Ishikawa (cell line): Measurements from ENCODE around the gene LARP4B.

ENCODE experiments used
- CEBPB ChIP-seq: IDR thresholded peaks from 2 replicates; pipeline ENCODE4 v1.6.1; 2012
- CREB1 ChIP-seq: IDR thresholded peaks from 2 replicates; pipeline ENCODE4 v1.6.1; 2012; ENCODE audit warnings: low read depth
- EP300 ChIP-seq: IDR thresholded peaks from 2 replicates; pipeline ENCODE4 v1.6.1; 2012; ENCODE audit warnings: borderline replicate concordance
- NFIC ChIP-seq: IDR thresholded peaks from 2 replicates; pipeline ENCODE4 v1.6.1; 2012
- TAF1 ChIP-seq: IDR thresholded peaks from 2 replicates; pipeline ENCODE4 v1.6.1; 2012; ENCODE audit warnings: low read depth, mild to moderate bottlenecking
- TCF12 ChIP-seq: IDR thresholded peaks from 2 replicates; pipeline ENCODE4 v1.6.1; 2012; ENCODE audit warnings: low read depth
- YY1 ChIP-seq: IDR thresholded peaks from 2 replicates; pipeline ENCODE4 v1.6.1; 2012; ENCODE audit warnings: low read depth
- TF ChIP-seq, protein P1 (sequence below): IDR thresholded peaks from 2 replicates; pipeline ENCODE4 v1.6.1; 2012
- TF ChIP-seq, protein P2 (sequence below): IDR thresholded peaks from 2 replicates; pipeline ENCODE4 v1.6.1; 2012; ENCODE audit warnings: low read depth, mild to moderate bottlenecking
- TF ChIP-seq, protein P3 (sequence below): IDR thresholded peaks from 2 replicates; pipeline ENCODE4 v1.6.1; 2012

DNA sequence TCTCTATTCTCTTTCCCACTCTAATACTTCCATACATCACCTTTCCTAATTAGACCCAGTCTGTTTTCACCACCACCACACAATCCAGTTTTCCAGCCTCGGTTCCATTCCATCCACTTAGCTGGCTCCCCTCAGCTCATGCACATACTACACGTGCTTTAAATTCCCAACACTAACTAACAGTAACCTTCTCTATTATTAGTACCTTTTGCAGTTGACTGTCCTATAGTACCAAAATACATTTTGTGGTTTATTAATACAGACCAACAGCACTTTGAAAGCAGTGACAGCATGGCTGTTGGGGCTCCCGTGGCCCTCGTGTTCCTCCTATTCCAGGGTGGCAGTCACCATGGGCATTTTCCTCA is 64.9 kb downstream of the LARP4B start:
- no peak for TF ChIP-seq EP300
- TF ChIP-seq YY1: no peak
- TF ChIP-seq, protein P1, sequence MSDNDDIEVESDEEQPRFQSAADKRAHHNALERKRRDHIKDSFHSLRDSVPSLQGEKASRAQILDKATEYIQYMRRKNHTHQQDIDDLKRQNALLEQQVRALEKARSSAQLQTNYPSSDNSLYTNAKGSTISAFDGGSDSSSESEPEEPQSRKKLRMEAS: no peak
- TF ChIP-seq CEBPB: no peak
- TF ChIP-seq TAF1: no peak
- TF ChIP-seq, protein P2, sequence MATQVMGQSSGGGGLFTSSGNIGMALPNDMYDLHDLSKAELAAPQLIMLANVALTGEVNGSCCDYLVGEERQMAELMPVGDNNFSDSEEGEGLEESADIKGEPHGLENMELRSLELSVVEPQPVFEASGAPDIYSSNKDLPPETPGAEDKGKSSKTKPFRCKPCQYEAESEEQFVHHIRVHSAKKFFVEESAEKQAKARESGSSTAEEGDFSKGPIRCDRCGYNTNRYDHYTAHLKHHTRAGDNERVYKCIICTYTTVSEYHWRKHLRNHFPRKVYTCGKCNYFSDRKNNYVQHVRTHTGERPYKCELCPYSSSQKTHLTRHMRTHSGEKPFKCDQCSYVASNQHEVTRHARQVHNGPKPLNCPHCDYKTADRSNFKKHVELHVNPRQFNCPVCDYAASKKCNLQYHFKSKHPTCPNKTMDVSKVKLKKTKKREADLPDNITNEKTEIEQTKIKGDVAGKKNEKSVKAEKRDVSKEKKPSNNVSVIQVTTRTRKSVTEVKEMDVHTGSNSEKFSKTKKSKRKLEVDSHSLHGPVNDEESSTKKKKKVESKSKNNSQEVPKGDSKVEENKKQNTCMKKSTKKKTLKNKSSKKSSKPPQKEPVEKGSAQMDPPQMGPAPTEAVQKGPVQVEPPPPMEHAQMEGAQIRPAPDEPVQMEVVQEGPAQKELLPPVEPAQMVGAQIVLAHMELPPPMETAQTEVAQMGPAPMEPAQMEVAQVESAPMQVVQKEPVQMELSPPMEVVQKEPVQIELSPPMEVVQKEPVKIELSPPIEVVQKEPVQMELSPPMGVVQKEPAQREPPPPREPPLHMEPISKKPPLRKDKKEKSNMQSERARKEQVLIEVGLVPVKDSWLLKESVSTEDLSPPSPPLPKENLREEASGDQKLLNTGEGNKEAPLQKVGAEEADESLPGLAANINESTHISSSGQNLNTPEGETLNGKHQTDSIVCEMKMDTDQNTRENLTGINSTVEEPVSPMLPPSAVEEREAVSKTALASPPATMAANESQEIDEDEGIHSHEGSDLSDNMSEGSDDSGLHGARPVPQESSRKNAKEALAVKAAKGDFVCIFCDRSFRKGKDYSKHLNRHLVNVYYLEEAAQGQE: no peak
- TF ChIP-seq, protein P3, sequence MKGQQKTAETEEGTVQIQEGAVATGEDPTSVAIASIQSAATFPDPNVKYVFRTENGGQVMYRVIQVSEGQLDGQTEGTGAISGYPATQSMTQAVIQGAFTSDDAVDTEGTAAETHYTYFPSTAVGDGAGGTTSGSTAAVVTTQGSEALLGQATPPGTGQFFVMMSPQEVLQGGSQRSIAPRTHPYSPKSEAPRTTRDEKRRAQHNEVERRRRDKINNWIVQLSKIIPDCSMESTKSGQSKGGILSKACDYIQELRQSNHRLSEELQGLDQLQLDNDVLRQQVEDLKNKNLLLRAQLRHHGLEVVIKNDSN: no peak
- TF ChIP-seq NFIC: no peak
- TF ChIP-seq TCF12: no peak
- no peak for TF ChIP-seq CREB1
